Trophoblast cell (in vitro differentiated cells and primary cell): ENCODE data around the gene CCDC88A.
"Not testable (repeated sequence)": the region's sequence is repeated elsewhere in the genome, so short reads cannot be mapped to it uniquely, and the experiment has no call there.

Source experiments
- DNase-seq, 2 donors: peaks; one replicate each; pipeline ENCODE4 v3.0.0-alpha.2; 2016
- H2AFZ ChIP-seq: 2 replicates; pipeline ENCODE4 v1.6.1; 2013; ENCODE audit warnings: low read length, moderate library complexity, mild to moderate bottlenecking; ENCODE audit not compliant: insufficient read depth, poor library complexity
- H2AK5ac ChIP-seq: 2 replicates; pipeline ENCODE4 v1.6.1; 2013; ENCODE audit warnings: mild to moderate bottlenecking, low read length
- H2BK120ac ChIP-seq: 2 replicates; pipeline ENCODE4 v1.6.1; 2013; ENCODE audit warnings: low read length, mild to moderate bottlenecking, moderate library complexity; ENCODE audit not compliant: insufficient read depth, poor library complexity
- H2BK12ac ChIP-seq: 2 replicates; pipeline ENCODE4 v1.6.1; 2013; ENCODE audit warnings: mild to moderate bottlenecking, low read length, moderate library complexity
- H2BK5ac ChIP-seq: 2 replicates; pipeline ENCODE4 v1.6.1; 2013; ENCODE audit warnings: low read length, low read depth, moderate library complexity, mild to moderate bottlenecking; ENCODE audit not compliant: poor library complexity
- H3K14ac ChIP-seq: 2 replicates; pipeline ENCODE4 v1.6.1; 2013; ENCODE audit warnings: mild to moderate bottlenecking, low read length
- H3K18ac ChIP-seq: 2 replicates; pipeline ENCODE4 v1.6.1; 2013; ENCODE audit warnings: mild to moderate bottlenecking, low read length
- H3K23ac ChIP-seq: 2 replicates; pipeline ENCODE4 v1.6.1; 2013; ENCODE audit warnings: low read length
- H3K27ac ChIP-seq: 2 replicates; pipeline ENCODE4 v1.5.1; 2013; ENCODE audit warnings: low read depth, mild to moderate bottlenecking, inconsistent platforms, low read length, moderate library complexity
- H3K27me3 ChIP-seq: 2 replicates; pipeline ENCODE4 v1.6.1; 2013; ENCODE audit warnings: inconsistent platforms, mild to moderate bottlenecking, low read length, moderate library complexity; ENCODE audit not compliant: insufficient read depth
- H3K36me3 ChIP-seq, 2 experiments: 1 replicate in 1 of 2; 2 replicates in 1 of 2; pipeline ENCODE4 v1.6.1; 2013; ENCODE audit warnings: low read length in 2 of 2, mild to moderate bottlenecking in 2 of 2, moderate library complexity in 1 of 2; ENCODE audit not compliant: insufficient read depth in 2 of 2, control insufficient read depth in 1 of 2
- H3K4ac ChIP-seq: 2 replicates; pipeline ENCODE4 v1.6.1; 2013; ENCODE audit warnings: low read depth, mild to moderate bottlenecking, low read length, moderate library complexity
- H3K4me1 ChIP-seq, 2 experiments: 1 replicate in 1 of 2; 2 replicates in 1 of 2; pipeline ENCODE4 v1.6.1; 2013; ENCODE audit warnings: low read length in 2 of 2, mild to moderate bottlenecking in 2 of 2, moderate library complexity in 1 of 2; ENCODE audit not compliant: insufficient read depth in 2 of 2, control insufficient read depth in 1 of 2
- H3K4me2 ChIP-seq: 2 replicates; pipeline ENCODE4 v1.6.1; 2013; ENCODE audit warnings: inconsistent platforms, mild to moderate bottlenecking, low read length, moderate library complexity
- H3K4me3 ChIP-seq: 2 replicates; pipeline ENCODE4 v1.5.1; 2013; ENCODE audit warnings: mild to moderate bottlenecking, low read depth, low read length, inconsistent platforms
- H3K79me1 ChIP-seq: one replicate; pipeline ENCODE4 v1.6.1; 2013; ENCODE audit warnings: low read length
- H3K79me2 ChIP-seq: 2 replicates; pipeline ENCODE4 v1.6.1; 2013; ENCODE audit warnings: low read length, mild to moderate bottlenecking; ENCODE audit not compliant: control insufficient read depth, insufficient read depth, poor library complexity
- H3K9ac ChIP-seq: 2 replicates; pipeline ENCODE4 v1.6.1; 2013; ENCODE audit warnings: mild to moderate bottlenecking, low read length
- H3K9me3 ChIP-seq: 2 replicates; pipeline ENCODE4 v1.6.1; 2013; ENCODE audit warnings: low read depth, mild to moderate bottlenecking, control low read depth, inconsistent platforms, low read length; ENCODE audit not compliant: insufficient read depth
- H4K12ac ChIP-seq: 2 replicates; pipeline ENCODE4 v1.6.1; 2013; ENCODE audit warnings: low read depth, mild to moderate bottlenecking, low read length, moderate library complexity
- H4K8ac ChIP-seq: 2 replicates; pipeline ENCODE4 v1.6.1; 2013; ENCODE audit warnings: low read depth, mild to moderate bottlenecking, low read length, moderate library complexity
- H4K91ac ChIP-seq: one replicate; pipeline ENCODE4 v1.6.1; 2013; ENCODE audit warnings: low read depth, mild to moderate bottlenecking, low read length, moderate library complexity
- WGBS: extraction: QIAGEN DNeasy Blood & Tissue Kit; methylation state at CpG from one replicate; pipeline ENCODE4 v1.1.7; 2013; ENCODE audit warnings: missing lambda C conversion rate; ENCODE audit not compliant: insufficient read length, insufficient coverage; ENCODE audit errors: extremely low coverage; 5-methylcytosine and 5-hydroxymethylcytosine counted together

The CCDC88A gene

DNA sequence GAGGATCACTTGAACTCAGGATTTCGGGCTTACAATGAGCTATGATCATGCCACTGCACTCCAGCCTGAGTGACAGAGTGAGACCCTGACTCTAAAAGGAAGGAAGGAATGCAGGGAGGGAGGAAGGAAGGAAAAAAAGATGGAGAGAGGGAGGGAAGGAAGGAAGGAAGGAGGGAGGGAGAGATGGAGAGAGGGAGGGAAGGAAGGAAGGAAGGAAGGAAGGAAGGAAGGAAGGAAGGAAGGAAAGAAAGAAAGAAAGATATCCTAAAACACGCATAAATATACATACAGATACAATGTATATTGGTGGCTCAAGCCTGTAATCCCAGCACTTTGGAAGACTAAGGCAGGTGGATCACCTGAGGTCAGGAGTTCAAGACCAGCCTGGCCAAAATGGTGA lies 145.3 kb downstream of the CCDC88A start:
- no CpG with 5 or more reads among the region's 2 CpGs for WGBS
- H3K27ac ChIP-seq, H3K79me2 ChIP-seq, H3K14ac ChIP-seq, H3K4ac ChIP-seq, H3K23ac ChIP-seq, H2AFZ ChIP-seq, H3K4me1 ChIP-seq, H2AK5ac ChIP-seq, H2BK12ac ChIP-seq, H3K9ac ChIP-seq, H3K4me2 ChIP-seq, H3K36me3 ChIP-seq, H3K27me3 ChIP-seq, H3K9me3 ChIP-seq, H4K8ac ChIP-seq, H3K79me1 ChIP-seq, H2BK120ac ChIP-seq, H3K18ac ChIP-seq, H3K4me3 ChIP-seq, H2BK5ac ChIP-seq, H4K12ac ChIP-seq, H4K91ac ChIP-seq, DNase-seq: not testable (repeated sequence)

- no peak overlapping the region for H2AFZ ChIP-seq
- H4K12ac ChIP-seq: peak overlapping the region; percentile 36
- peak overlapping the region; percentile 58 for H3K4me2 ChIP-seq
- H3K4me1 ChIP-seq: peaks cover 0 to 2% of the 10 kb centered on the region in 2 experiments
- peaks cover 3% of the 10 kb centered on the region for H3K79me1 ChIP-seq
- H2BK12ac ChIP-seq: no peak overlapping the region
- no peak overlapping the region for H2AK5ac ChIP-seq
- H3K27me3 ChIP-seq: no peaks in the 10 kb centered on the region
- H3K36me3 ChIP-seq: peaks cover 2 to 5% of the 10 kb centered on the region in 2 experiments
- H2BK120ac ChIP-seq: no peak overlapping the region
- no peak overlapping the region for H3K18ac ChIP-seq
- H4K8ac ChIP-seq: peak overlapping the region; percentile 74
- no CpG with 5 or more reads among the region's 7 CpGs for WGBS
- no peak overlapping the region for H3K9ac ChIP-seq
- no peak overlapping the region for H3K14ac ChIP-seq
- peaks cover 2% of the 10 kb centered on the region for H3K79me2 ChIP-seq
- no peak overlapping the region for H3K4me3 ChIP-seq
- no peak overlapping the region for H2BK5ac ChIP-seq
- H4K91ac ChIP-seq: peak overlapping the region; percentile 51
- H3K23ac ChIP-seq: no peak overlapping the region
- peak in 1 of 2 donors; percentile 6 for DNase-seq
- H3K4ac ChIP-seq: no peak overlapping the region
- no peak overlapping the region for H3K27ac ChIP-seq
- H3K9me3 ChIP-seq: no peaks in the 10 kb centered on the region
Observed at GRCh38 chr2:55269645-55269990, 150.0 kb downstream of the CCDC88A start.

- Histone ChIP-seq H2AK5ac (peak within 1 kb of the TSS; percentile 20), H3K4me1 (peaks cover 0 to 2% of the 10 kb centered on the region in 2 experiments), H3K14ac (peak within 1 kb of the TSS; percentile 80), H3K9me3 (no peaks in the 10 kb centered on the region), H3K79me2 (peaks cover 2% of the 10 kb centered on the region), H4K8ac (peak within 1 kb of the TSS; percentile 96), H2BK120ac (peak within 1 kb of the TSS; percentile 44), H2BK12ac (no peak within 1 kb of the TSS), H2BK5ac (peak within 1 kb of the TSS; percentile 29), H4K12ac (peak within 1 kb of the TSS; percentile 86), H3K23ac (no peak within 1 kb of the TSS), H3K27me3 (no peaks in the 10 kb centered on the region), H3K18ac (peak within 1 kb of the TSS; percentile 37), H2AFZ (peak within 1 kb of the TSS; percentile 51), H3K79me1 (peaks cover 3% of the 10 kb centered on the region), H4K91ac (peak within 1 kb of the TSS; percentile 68), H3K4ac (peak within 1 kb of the TSS; percentile 7), H3K9ac (peak within 1 kb of the TSS; percentile 73), H3K36me3 (peaks cover 5 to 6% of the 10 kb centered on the region in 2 experiments), H3K4me2 (peak within 1 kb of the TSS; percentile 94), H3K27ac (peak within 1 kb of the TSS; percentile 58), H3K4me3 (peak within 1 kb of the TSS; percentile 80)
- no CpG with 5 or more reads among the region's 43 CpGs for WGBS
- DNase-seq: peak; percentile 99
Observed at GRCh38 chr2:55268907-55269644, 150.6 kb downstream of the CCDC88A start, which contains the start of gene MTIF2. TSS of gene MTIF2 (minus strand) at chr2:55269231. CDS start at chr2:55263858, 5,373 bp downstream.

GRCh38 chr2:55268288-55268906 lies 151.3 kb downstream of the CCDC88A start:
- no peak for DNase-seq
- H2AK5ac ChIP-seq: peak overlapping the region; percentile 20
- peak overlapping the region; percentile 29 for H2BK5ac ChIP-seq
- H3K18ac ChIP-seq: peak overlapping the region; percentile 37
- WGBS: no CpG with 5 or more reads among the region's 13 CpGs
- peak overlapping the region; percentile 73 for H3K9ac ChIP-seq
- H3K27ac ChIP-seq: peak overlapping the region; percentile 58
- H4K8ac ChIP-seq: peak overlapping the region; percentile 96
- H4K12ac ChIP-seq: peak overlapping the region; percentile 86
- peak overlapping the region; percentile 44 for H2BK120ac ChIP-seq
- no peak overlapping the region for H2BK12ac ChIP-seq
- peak overlapping the region; percentile 80 for H3K4me3 ChIP-seq
- H3K79me1 ChIP-seq: peaks cover 3% of the 10 kb centered on the region
- peak overlapping the region; percentile 68 for H4K91ac ChIP-seq
- H3K14ac ChIP-seq: peak overlapping the region; percentile 80
- H3K4ac ChIP-seq: peak overlapping the region; percentile 7
- H3K36me3 ChIP-seq: peaks cover 7 to 8% of the 10 kb centered on the region in 2 experiments
- H3K9me3 ChIP-seq: no peaks in the 10 kb centered on the region
- H3K23ac ChIP-seq: no peak overlapping the region
- H3K4me2 ChIP-seq: peak overlapping the region; percentile 94
- H2AFZ ChIP-seq: peak overlapping the region; percentile 51
- peaks cover 2% of the 10 kb centered on the region for H3K79me2 ChIP-seq
- H3K27me3 ChIP-seq: no peaks in the 10 kb centered on the region
- peaks cover 0 to 2% of the 10 kb centered on the region in 2 experiments for H3K4me1 ChIP-seq
